Activated T-cell treated with anti-CD3 and anti-CD28 coated beads, Interleukin-2, amount 50 U/mL, for 24 hours (primary cell): Measurements from ENCODE around the gene UEVLD.
"Not testable (repeated sequence)": the region's sequence is repeated elsewhere in the genome, so short reads cannot be mapped to it uniquely, and the experiment has no call there.

Experiments used
- DNase-seq: peaks from one replicate; pipeline ENCODE4 v3.0.0-alpha.2; 2020
- H3K27ac Mint-ChIP-seq: 2 replicates; pipeline ENCODE4 v1.8.0; 2020; ENCODE audit warnings: mild to moderate bottlenecking, mixed read lengths
- H3K27me3 Mint-ChIP-seq: 2 replicates; pipeline ENCODE4 v1.8.0; 2020; ENCODE audit warnings: mixed read lengths
- H3K36me3 Mint-ChIP-seq: 2 replicates; pipeline ENCODE4 v1.8.0; 2020; ENCODE audit warnings: low read depth, mixed read lengths
- H3K4me1 Mint-ChIP-seq: 2 replicates; pipeline ENCODE4 v1.8.0; 2020; ENCODE audit warnings: low read depth, mixed read lengths
- H3K4me3 Mint-ChIP-seq: 2 replicates; pipeline ENCODE4 v1.8.0; 2020; ENCODE audit warnings: mild to moderate bottlenecking, moderate library complexity, mixed read lengths
- H3K9me3 Mint-ChIP-seq: 2 replicates; pipeline ENCODE4 v1.8.0; 2020; ENCODE audit warnings: mixed read lengths

UEVLD gene

DNA sequence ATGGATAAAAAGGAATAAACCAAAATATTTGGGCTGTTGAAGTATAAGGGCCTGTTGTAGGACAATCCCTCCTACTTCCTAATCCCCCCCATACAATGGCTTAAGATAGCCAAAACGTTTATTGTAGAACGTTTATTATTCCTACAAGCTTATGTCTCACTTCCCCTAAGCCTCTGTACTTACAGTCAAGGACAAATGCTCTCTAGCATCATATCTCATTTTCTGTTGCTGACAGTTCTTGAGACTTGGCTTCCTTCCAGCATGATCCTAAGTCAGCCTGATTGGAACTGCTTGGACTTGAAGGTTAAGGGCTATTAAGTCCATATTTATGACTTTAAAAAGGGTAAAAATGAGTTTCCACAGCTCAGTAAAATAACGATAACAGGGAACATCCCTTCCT lies 19.8 kb upstream of the UEVLD start:
- DNase-seq = no peak
- no peak overlapping the region for H3K27ac Mint-ChIP-seq
- H3K4me1 Mint-ChIP-seq = no peaks in the 10 kb centered on the region
- H3K36me3 Mint-ChIP-seq = peaks cover 66% of the 10 kb centered on the region
- no peak overlapping the region for H3K4me3 Mint-ChIP-seq
- no peaks in the 10 kb centered on the region for H3K27me3 Mint-ChIP-seq
- H3K9me3 Mint-ChIP-seq = no peaks in the 10 kb centered on the region

DNA sequence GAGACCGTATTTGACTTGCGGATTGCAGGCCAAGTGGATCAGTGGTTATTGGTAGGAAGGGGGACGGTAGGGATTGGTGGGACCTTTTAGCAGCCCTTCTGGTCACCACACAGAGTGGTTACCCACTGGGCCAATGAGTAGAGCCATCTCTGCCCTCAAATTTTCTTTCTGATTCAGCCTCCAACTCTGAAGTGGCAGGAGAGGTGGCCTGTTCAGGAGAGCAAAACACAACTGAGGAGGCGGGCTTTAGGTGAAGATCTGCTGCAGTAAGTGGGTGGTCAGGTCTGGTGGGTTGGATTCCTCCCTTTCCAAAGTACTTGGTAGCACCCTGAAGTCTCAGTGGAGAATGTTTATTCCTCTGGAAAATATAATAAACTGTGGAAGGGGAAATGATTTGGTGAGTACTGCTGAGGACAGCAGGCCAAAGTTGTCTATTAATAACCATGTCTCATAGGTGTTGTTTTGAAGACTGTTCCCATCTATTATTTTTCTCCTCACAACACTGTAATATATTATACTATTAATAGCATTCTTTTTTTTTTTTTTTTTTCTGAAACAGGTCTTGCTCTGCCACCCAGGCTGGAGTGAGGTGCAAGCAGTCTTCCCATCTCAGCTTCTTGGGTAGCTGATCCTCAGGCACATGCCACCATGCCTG lies 12.5 kb upstream of the UEVLD start:
- no peaks in the 10 kb centered on the region for H3K27me3 Mint-ChIP-seq
- H3K9me3 Mint-ChIP-seq = no peaks in the 10 kb centered on the region
- DNase-seq = no peak
- no peaks in the 10 kb centered on the region for H3K4me1 Mint-ChIP-seq
- peaks cover 8% of the 10 kb centered on the region for H3K36me3 Mint-ChIP-seq
- no peak overlapping the region for H3K27ac Mint-ChIP-seq
- no peak overlapping the region for H3K4me3 Mint-ChIP-seq

DNA sequence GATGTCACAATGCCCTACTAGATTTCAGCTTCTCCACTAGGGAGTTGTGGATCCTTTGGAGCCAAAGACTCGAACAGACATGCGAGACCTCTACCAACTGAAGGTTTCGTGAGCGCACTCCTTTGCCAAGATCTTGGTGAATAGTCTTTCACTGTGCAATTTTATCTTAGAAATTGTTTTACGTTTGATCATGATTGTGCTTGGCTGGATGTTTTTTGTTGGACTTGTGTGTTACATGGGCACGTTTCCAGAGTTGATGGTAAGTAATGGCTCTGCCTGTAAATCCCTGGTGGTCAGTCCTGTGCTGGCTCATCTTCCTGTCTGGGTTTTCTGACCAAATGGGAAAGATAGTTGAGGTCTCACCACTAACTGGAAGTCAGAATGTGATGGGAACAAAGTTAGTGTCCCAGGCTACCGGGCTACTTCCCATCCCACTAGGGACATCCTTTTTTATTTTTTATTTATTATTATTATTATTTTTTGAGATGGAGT lies 11.3 kb upstream of the UEVLD start, which contains the start of gene MISFA:
Gene MISFA (plus strand): TSS at position 51 of the 492 bp plus-strand sequence. CDS start 140 bp downstream, at position 191.
- no peak within 1 kb of the TSS for H3K27ac Mint-ChIP-seq
- no peaks in the 10 kb centered on the region for H3K27me3 Mint-ChIP-seq
- no peaks in the 10 kb centered on the region for H3K9me3 Mint-ChIP-seq
- H3K4me1 Mint-ChIP-seq = no peaks in the 10 kb centered on the region
- DNase-seq = no peak
- no peak within 1 kb of the TSS for H3K4me3 Mint-ChIP-seq
- H3K36me3 Mint-ChIP-seq = peaks cover 5% of the 10 kb centered on the region

- H3K36me3 Mint-ChIP-seq = peaks cover 5% of the 10 kb centered on the region
- H3K4me1 Mint-ChIP-seq = peaks cover 3% of the 10 kb centered on the region
- DNase-seq = no peak
- no peaks in the 10 kb centered on the region for H3K27me3 Mint-ChIP-seq
- no peak overlapping the region for H3K4me3 Mint-ChIP-seq
- no peaks in the 10 kb centered on the region for H3K9me3 Mint-ChIP-seq
- H3K27ac Mint-ChIP-seq = no peak overlapping the region
Observed at GRCh38 chr11:18594999-18595749, 6.6 kb upstream of the UEVLD start.

GRCh38 chr11:18594088-18594487 lies 5.6 kb upstream of the UEVLD start:
- H3K4me1 Mint-ChIP-seq, H3K27ac Mint-ChIP-seq, H3K4me3 Mint-ChIP-seq, H3K36me3 Mint-ChIP-seq, DNase-seq, H3K9me3 Mint-ChIP-seq, H3K27me3 Mint-ChIP-seq: not testable (repeated sequence)

DNA sequence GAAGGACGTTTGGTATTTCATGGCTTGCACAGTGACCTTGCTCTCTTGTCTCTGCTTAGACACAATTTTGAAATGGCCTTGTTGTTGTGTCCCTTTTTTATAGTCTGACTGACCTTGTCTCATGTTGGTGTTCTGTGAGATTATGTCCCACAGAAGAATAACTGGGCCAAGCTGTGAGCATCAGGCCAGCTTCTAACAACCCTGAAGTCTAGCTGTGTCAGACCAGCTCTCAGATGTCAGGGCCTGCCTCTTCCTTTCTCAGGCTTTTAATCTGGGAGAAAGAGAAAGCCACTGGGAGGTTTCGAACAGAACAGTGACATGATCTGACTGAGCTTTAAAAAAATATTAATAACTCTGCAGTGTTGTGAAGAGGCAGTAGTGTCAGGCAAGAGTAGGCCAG lies 2.0 kb upstream of the UEVLD start:
- Mint-ChIP-seq H3K27me3 (no peaks in the 10 kb centered on the region), H3K27ac (peak overlapping the region; percentile 0), H3K9me3 (no peaks in the 10 kb centered on the region), H3K4me3 (peak overlapping the region; percentile 1), H3K36me3 (no peaks in the 10 kb centered on the region), H3K4me1 (peaks cover 3% of the 10 kb centered on the region)
- no peak for DNase-seq

- Mint-ChIP-seq H3K9me3 (no peaks in the 10 kb centered on the region), H3K27ac (no peak overlapping the region)
Observed at GRCh38 chr11:18581825-18582224, 6.7 kb downstream of the UEVLD start.

GRCh38 chr11:18580113-18580766 lies 8.3 kb downstream of the UEVLD start:
- Mint-ChIP-seq H3K9me3 (no peaks in the 10 kb centered on the region), H3K36me3 (peaks cover 35% of the 10 kb centered on the region), H3K4me3 (no peak overlapping the region), H3K27ac (no peak overlapping the region), H3K4me1 (peaks cover 19% of the 10 kb centered on the region), H3K27me3 (no peaks in the 10 kb centered on the region)
- DNase-seq = no peak

More at GRCh38 chr11:18581825-18582224, 6.7 kb downstream of the UEVLD start:
- DNase-seq = no peak
- no peak overlapping the region for H3K4me3 Mint-ChIP-seq
- peaks cover 18% of the 10 kb centered on the region for H3K4me1 Mint-ChIP-seq
- H3K27me3 Mint-ChIP-seq = no peaks in the 10 kb centered on the region
- peaks cover 23% of the 10 kb centered on the region for H3K36me3 Mint-ChIP-seq

GRCh38 chr11:18578975-18579598 lies 9.4 kb downstream of the UEVLD start:
- no peak for DNase-seq
- Mint-ChIP-seq H3K36me3 (peaks cover 45% of the 10 kb centered on the region), H3K27ac (peak overlapping the region; percentile 60), H3K27me3 (no peaks in the 10 kb centered on the region), H3K4me1 (peaks cover 19% of the 10 kb centered on the region), H3K9me3 (no peaks in the 10 kb centered on the region), H3K4me3 (peak overlapping the region; percentile 47)

GRCh38 chr11:18575361-18575760 lies 13.2 kb downstream of the UEVLD start:
- H3K4me1 Mint-ChIP-seq = peaks cover 19% of the 10 kb centered on the region
- peaks cover 68% of the 10 kb centered on the region for H3K36me3 Mint-ChIP-seq
- no peaks in the 10 kb centered on the region for H3K27me3 Mint-ChIP-seq
- DNase-seq = no peak
- no peak overlapping the region for H3K27ac Mint-ChIP-seq
- H3K4me3 Mint-ChIP-seq = no peak overlapping the region
- no peaks in the 10 kb centered on the region for H3K9me3 Mint-ChIP-seq

DNA sequence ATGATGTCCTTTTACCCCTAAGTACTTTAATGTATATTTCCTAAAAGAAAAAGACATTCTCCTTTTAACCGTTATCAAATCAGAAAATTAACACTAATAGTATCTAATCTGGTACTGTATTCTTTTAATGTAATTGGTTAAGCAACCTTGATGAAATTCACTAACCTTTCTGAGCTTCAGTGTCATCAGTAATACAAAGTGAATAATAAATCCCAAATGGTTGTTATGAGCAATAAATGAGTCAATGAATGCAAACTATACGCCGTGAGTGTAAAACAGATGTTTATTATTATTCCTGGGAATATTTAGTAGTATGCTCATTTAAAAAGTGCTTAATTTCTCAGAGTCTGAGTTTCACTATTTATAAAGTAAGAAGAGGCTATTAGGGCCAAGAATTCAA lies 21.5 kb downstream of the UEVLD start:
- no peaks in the 10 kb centered on the region for H3K27me3 Mint-ChIP-seq
- no peak overlapping the region for H3K27ac Mint-ChIP-seq
- H3K4me3 Mint-ChIP-seq = no peak overlapping the region
- H3K36me3 Mint-ChIP-seq = peaks cover 52% of the 10 kb centered on the region
- H3K4me1 Mint-ChIP-seq = no peaks in the 10 kb centered on the region
- DNase-seq = no peak
- H3K9me3 Mint-ChIP-seq = no peaks in the 10 kb centered on the region

DNA sequence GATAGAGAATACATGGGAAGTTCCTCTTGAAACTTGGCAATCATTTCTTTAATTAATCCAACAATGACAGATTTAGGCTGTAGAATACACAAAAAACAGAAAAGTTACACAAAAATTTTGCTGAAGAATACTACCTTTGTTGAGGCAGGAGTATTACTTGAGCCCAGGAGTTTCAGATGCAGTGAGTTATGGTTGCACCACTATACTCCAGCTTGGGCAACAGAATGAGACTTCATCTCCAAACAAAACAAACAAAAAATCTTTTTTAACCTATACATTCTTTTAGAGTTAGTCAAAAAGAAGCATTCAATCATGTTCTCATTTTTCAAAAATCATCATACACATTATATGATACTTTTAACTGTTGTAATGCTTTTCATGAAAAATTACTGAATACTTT lies 22.1 kb downstream of the UEVLD start:
- DNase-seq = no peak
- no peaks in the 10 kb centered on the region for H3K9me3 Mint-ChIP-seq
- H3K4me1 Mint-ChIP-seq = no peaks in the 10 kb centered on the region
- H3K27me3 Mint-ChIP-seq = no peaks in the 10 kb centered on the region
- no peak overlapping the region for H3K4me3 Mint-ChIP-seq
- peaks cover 53% of the 10 kb centered on the region for H3K36me3 Mint-ChIP-seq
- H3K27ac Mint-ChIP-seq = no peak overlapping the region

- no peak for DNase-seq
- H3K4me3 Mint-ChIP-seq = no peak overlapping the region
- no peaks in the 10 kb centered on the region for H3K4me1 Mint-ChIP-seq
- H3K27ac Mint-ChIP-seq = no peak overlapping the region
- no peaks in the 10 kb centered on the region for H3K27me3 Mint-ChIP-seq
- H3K9me3 Mint-ChIP-seq = no peaks in the 10 kb centered on the region
- peaks cover 51% of the 10 kb centered on the region for H3K36me3 Mint-ChIP-seq
Observed at GRCh38 chr11:18564149-18564548, 24.4 kb downstream of the UEVLD start.

DNA sequence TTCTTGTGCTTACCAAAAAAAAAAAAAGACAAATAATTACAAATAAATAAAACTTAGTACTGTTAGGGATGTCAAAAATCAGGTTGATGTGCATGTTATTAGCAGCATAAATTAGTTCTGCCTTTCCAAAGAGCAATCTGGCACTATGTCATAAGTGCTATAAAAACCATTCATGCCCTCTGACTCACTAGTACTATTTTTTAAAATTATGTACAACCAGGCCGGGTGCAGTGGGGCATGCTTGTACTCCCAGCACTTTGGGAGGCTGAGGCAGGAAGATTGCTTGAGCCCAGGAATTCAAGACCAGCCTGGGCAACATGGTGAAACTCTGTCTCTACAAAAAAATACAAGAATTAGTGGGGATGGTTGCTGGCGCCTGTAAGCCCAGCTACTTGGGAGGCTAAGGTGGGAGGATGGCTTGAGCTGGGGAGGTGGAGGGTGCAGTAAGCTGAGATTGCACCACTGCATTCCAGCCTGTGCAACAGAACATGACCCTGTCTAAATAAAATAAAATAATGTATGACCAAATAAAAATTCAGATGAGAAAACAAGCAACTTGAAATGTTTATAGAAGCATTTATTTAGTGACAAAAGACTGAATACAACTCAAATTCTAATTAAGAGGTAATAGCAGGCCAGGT lies 25.3 kb downstream of the UEVLD start:
- DNase-seq = no peak
- Mint-ChIP-seq H3K27ac (no peak overlapping the region), H3K4me3 (no peak overlapping the region), H3K4me1 (no peaks in the 10 kb centered on the region), H3K9me3 (no peaks in the 10 kb centered on the region), H3K27me3 (no peaks in the 10 kb centered on the region), H3K36me3 (peaks cover 50% of the 10 kb centered on the region)
